Pons (tissue), 1 donor: ENCODE data around the gene TREX2.

Experiments
- DNase-seq: peaks from one replicate; pipeline ENCODE4 v3.0.0-alpha.2; 2016; ENCODE audit warnings: low spot score

Gene TREX2

DNA sequence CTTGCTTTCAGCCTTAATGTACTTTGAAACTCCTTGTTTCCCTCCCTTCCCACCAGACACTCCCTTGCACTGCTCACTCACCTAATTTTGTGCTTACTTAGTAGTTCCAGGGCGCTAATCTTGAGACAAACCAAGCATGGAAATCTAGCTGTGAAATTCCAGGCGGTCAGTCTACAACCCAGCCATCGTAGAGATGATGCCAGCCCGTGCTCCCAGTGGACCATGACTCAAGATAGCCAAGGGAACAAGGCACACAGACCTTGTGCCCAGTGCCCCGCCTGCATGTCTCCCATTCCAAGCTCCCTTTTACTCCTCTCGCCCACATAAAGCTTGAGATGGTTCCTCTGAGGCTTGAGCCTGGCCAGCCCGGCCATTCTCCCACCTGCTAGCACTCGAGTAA is 11.1 kb downstream of the TREX2 start:
- DNase-seq, result no peak

DNA sequence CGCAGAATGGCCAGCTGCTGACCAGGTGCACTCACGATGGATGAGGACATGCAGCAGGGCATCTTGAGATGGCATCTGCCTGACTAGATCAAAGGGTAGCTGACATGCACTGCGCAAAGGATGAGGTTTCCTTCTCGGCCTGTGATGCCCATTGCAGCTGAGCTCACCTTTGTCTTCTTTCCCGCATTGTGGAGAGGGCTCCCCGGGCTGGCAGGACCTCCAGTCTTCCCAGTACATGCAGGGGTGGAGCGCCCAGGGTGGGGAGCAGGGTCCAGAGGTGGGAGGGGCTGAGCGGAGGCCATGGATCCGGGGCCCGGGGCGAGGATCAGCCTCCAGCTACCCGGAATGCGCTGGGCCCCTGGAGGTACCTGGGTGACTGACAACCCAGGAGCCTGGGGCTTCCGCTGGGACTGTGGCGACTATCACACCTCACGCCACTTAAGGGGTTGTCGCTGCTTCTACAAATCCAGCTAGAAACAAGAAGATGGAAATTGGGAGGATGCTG is 12.0 kb downstream of the TREX2 start:
- no peak for DNase-seq

DNA sequence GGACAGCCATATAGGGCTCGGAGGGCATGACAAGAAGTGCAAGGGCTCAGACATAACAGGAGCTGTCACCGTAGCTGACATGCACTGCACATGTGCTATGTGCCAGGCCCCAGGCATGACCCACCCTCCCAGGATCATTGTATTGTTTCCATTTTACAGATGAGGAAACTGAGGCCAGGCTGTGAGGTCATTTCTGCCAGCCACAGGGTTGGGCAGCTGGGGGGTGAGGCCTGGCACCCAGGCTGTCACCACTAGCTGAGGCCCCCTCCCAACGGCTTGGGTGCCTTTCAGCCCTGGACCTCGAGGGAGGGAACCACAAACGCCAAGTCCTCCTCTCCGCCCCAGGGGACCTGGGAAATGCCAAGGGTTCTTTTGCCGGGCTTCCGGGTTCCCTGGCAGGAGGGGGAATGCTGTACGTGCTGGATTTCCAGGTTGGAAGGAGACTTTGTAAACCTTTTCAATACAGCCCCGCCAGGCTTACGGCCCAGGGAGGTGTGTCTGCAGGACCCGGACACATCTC is 12.6 kb downstream of the TREX2 start:
- DNase-seq, result no peak

DNA sequence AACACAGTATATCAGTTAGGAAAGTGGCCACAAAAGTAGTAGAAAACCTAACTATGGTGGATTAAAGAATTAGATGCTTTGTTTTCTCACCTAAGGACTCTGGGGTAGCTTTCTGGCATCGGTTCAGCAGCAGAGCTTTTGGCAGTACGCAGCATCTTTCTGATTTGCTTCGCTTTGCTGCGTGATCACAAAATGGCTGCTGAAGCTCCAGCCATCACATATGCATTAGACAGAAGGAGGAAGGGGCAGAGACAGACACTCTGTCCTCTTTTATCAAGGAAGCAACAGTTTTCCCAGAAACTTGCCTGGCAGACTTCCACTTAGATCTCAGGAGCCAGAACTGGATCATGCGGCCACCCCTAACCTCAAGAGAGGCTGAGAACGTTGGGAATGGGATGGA is 15.1 kb downstream of the TREX2 start:
- DNase-seq, result no peak

DNA sequence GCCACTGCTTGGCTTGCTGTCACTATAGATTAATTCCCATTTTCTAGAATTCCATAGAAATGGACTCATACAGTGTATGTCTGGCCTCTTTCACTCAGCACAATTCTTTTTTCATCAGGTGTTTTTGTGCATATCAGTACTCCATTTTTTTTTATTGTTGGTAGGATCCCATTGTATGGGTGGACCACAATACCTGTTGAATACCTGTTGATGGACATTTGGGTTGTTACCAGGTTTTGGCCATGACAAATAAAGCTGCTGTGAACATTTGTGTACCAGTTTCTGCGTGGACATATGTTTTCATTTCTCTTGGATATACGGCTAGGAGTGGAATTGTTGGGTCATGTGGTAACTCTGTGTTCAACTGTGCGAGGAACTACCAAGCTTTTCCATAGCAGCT is 19.7 kb downstream of the TREX2 start:
- no peak for DNase-seq

DNA sequence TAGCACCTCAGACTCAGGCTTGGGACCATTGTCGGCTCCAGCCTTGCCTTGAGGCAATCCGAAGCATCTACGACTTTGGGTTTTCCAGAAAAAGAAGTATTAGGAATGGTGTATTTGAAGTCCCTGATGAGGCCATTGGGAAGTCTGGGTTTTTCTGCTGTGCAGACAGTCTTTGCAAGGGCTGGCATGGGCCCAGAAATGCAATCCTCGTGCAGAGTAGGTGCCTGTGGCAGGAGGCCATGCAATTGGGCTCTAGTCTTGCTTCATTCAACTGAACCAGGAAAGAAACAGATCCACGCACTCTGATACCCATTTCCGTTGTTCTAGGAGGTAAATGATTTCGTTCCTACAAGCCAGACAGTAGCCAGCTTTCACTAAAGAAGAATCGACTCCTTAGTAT is 22.2 kb downstream of the TREX2 start:
- no peak for DNase-seq

DNA sequence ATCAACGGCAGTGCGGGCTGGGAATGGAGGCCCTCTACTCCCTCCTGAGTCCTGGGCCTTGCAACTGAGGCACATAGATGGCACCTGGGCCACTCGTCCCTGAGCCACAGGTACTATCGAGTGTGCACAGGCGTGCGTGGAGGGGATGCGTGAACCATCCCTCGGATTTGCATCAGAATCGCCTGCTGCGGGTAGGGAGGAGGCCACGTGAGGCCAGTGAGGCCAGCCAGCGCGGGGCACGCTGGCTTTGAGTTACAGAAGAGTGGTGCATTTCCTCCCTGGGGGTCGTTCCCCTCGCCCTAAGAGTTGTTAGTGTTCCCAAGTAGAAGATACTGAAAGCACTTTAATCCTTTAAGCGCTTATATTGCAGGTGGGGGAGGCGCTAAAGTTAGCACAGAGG is 24.0 kb downstream of the TREX2 start:
- no peak for DNase-seq

DNA sequence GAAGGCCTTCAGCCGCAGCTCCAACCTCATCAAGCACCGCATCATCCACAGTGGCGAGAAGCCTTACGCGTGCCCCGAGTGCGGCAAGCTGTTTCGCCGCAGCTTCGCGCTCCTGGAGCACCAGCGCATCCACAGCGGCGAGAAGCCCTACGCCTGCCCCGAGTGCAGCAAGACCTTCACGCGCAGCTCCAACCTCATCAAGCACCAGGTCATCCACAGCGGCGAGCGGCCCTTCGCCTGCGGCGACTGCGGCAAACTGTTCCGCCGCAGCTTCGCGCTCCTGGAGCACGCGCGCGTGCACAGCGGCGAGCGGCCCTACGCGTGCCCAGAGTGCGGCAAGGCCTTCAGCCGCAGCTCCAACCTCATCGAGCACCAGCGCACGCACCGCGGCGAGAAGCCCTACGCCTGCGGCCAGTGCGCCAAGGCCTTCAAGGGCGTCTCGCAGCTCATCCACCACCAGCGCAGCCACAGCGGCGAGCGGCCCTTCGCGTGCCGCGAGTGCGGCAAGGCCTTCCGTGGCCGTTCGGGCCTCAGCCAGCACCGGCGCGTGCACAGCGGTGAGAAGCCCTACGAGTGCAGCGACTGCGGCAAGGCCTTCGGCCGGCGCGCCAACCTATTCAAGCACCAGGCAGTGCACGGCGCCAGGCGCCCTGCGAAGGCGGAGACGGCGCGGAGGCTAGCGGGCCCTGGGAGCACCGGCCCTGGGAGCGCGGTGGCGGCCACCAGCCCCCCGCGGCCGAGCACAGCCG is 24.8 kb downstream of the TREX2 start:
- no peak for DNase-seq

DNA sequence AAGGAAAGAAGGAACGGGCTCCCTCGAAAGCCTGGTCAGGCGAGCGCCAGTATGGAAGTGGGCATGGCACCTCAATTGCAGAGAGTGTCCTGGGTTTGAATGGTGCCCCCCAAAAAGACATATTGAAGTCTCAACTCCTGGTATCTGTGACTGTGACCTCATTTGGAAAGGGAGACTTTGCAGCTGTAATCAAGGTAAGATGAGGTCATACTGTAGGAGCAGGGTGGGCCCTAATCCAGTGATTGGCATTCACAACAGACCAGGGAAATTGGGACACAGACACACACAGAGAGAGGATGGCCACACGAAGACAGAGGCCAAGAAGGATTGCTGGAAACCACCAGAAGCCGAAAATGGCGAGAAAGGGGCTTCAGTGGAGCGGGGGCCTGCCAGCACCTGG is 28.2 kb downstream of the TREX2 start:
- no peak for DNase-seq

DNA sequence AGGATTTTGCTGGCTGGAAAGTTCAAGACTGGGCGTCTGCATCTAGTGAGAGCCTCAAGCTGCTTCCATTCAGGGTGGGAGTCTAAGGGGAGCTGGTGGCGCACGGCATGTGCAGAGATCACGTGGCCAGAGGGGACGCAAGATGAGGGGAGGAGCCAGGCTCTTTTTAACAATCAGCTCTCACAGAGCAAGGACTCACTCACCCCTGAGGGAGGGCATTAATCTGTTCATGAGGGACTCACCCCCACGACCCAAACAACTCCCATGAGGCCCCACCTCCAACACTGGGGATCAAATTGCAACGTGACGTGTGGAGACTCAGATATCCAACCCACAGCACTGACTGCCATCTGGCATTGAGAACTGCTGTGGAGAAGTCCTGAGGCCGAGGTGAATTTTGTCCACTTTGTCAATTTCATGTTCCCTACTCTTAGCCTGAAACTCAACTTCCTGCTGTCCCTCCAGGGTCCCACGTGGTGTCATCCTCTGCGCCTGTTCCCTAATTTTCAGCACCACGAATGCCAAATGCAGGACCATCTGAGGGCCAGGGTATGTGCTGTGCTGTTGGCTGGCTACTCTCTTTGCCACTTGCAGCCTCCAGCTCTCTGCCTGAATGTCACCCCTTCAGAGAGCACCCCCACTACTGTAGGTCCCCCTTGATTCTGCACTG is 28.9 kb downstream of the TREX2 start:
- DNase-seq, result no peak

DNA sequence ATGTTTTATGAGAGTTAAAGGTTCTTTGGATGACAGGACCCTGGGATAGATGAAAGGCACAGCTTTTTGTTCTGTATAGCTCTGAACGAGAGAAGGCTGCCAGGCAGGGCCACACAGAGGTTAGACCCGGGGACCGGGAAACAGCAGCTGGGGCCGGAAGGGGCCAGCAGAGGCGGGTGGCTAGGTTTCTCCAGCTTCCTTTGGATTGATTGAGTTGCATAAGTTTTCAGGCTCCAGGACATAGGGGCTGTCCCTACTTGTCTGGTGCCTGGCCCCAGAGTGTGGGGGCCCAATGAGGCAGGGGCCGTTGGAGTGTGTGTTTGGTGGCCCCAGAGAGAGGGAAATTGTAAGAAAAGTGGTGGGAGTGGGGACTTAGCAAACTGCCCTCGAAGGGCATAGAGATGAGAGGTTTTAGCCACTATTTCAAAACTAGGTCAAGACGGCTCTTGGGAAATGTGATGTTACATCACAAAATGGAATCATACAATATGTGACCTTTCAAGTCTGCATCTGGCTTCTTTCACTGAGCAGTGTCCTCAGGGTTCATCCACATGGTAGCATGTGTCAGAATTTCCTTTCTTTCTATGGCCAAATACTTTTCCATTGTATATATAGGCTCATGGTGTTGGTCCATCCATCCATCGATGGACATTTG is 30.9 kb downstream of the TREX2 start:
- no peak for DNase-seq

DNA sequence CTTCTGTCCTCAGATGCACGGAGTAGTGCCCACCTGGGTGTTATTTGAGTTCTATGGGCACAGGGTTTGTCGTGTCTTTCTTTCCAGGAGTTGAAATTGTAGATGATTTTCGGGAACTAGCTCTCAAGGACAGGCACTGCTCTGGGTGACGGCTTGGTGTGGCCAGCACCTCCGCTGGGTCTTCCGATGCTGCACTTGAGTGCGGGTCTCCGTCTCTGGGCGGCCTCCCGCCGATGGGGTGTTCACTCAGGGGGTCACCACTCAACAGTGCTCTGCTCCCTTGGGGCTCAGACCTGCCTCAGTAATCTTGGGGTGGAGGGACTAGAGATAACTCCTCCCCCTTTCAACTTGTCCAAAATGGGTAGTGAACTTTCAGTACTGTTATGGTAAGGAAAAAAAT is 32.1 kb downstream of the TREX2 start:
- no peak for DNase-seq

DNA sequence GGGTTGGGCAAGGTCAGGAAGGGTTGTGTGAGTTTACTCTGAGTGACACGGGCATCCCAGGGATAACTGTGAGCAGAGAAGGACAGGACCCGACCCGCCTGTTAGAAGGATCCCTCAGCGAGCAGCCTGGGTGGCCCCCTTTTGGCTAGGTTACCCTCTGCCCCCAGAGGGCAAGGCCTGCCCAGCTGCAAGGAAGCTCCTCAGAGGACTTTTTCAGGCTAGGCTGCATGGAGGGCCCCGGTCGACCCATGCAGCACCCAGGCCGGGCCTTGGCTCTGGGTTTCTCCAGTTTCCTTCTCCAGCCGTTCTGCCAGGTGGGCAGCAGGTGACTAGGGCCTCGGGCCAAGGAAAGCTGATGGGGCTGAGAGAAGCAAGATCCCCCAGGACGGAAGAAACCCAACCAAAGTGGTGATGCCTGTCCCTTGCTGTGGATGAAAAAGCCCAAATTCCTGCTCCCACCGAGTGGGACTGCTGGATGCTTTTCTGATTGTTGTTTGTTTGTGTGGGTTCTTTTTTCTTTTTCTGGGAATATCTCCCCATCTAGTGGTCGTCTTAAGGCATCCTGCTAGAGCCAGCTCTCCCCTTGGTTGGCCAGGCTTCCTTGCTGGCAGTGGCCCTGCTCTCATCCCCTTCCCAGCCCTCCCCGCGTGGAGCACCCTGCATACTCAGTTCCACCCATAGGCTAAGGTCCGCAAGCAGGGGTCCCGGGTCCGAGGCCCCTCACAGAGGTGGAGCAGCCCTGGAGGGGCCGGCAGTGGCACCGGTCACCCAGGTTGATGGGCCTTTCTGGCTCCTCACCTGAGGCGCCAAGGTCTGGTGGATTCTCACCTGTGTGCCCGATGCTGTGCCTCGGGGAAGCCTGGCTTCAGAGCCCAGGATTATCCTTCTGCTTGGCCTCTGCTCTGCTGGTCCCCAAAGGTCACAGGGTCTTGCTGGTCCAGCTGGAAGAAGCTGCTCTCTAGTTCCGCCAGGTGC is 32.8 kb downstream of the TREX2 start:
- no peak for DNase-seq

DNA sequence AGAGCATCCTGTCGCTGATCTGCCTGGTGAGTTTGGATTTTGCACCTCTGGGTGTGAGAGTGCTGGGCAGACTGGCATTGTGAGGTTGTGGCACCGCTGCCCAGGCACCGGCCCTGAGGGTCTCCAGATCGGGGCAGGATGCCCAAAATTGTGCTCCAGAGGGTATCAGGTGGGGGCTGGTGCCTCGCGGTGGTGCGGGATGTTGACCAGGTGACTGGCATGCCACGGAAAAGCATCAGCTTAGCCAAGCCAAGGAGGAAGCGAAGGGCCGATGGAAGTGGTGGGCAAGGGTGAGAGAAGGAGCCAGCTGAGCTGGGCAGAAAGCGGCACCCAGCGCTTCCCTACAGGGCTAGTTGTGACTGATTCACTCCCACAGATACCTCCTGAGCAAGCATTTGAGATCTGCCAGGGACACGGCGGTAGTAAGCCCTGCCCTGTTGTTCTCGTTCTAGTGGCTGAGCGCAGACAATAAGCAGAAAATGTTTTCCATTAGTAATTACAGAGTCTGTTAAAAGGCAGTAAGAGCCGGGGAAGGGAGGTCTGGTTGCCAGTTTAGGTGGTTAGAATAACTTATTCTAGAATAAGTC is 33.8 kb downstream of the TREX2 start:
- no peak for DNase-seq

DNA sequence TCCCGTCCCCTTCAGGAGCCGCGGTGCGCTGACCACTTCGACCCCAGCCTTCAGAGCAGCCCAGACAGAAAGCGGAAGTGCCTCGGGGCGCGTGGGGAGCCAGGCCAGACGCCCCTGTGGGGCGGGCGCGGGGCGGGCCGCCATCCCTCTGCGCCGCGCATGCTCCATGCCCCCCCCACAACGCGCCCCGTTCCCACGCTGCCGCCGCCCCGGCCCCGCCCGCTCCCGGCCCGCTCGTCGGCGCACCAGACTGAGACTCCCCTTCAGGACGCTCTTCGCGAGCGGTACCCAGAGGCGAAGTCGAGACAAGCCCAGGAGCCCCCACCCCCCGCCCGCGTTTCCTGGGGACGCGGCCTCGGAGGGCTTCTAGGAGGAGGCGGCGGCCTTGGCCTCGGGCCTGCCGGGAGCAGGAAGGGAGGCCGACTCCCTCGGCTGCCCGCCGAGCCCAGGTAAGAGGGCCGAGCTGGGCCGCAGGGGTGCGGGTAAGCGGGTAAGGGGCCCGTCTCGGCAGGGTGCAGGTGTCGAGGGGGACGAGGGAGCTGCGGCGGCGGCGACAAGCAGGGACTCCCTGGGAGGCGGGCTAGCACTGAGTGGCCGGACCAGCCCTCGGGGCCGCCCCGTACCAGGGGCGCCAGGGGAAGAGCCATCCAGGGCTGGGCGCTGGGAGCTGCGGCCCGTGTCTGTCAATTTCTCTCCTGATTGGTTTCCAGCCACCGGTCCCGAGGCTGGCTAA is 34.4 kb downstream of the TREX2 start, which contains the start of gene ZFP92:
TSS of gene ZFP92 (plus strand) at position 218 of the 733 bp plus-strand sequence. CDS start 6,851 bp downstream, outside the sequence.
- no peak for DNase-seq

DNA sequence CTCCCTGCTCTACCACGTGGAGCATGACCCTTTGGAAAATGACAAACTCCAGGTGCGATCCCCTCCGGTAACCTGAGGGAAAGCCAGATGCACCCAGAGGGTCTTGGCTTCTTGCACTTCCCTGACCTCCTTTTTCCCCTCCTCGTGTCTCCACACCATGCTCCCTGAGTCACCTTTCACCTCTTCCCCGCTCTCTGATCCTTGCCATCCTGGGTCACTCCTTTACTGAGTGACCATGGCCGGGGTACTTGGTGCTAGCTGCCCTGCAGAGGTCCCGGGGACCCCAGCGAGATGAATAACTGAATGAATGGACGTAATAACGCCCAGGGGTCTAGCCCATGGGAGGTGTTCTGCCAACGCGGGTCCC is 35.0 kb downstream of the TREX2 start:
- no peak for DNase-seq

DNA sequence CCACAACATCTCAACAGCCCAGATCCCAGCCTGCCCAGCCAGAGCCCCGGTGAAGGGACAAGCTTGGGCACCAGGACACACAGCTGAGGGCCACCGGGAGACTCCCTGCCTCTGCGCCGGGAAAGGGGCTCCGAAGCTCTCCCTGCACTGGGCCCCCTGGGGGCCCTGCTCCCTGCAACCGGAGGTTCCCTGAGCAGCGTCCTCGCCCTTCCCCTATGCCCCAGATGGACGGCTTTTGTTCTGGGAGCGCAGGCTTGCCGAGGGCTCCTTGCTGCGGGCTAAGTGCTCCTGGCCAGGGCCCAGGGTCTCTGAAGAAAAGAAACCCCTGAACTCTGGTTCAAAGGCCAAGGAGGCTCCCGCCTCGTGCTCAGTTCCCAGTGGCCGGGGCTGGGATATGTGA is 35.5 kb downstream of the TREX2 start:
- DNase-seq, result no peak

DNA sequence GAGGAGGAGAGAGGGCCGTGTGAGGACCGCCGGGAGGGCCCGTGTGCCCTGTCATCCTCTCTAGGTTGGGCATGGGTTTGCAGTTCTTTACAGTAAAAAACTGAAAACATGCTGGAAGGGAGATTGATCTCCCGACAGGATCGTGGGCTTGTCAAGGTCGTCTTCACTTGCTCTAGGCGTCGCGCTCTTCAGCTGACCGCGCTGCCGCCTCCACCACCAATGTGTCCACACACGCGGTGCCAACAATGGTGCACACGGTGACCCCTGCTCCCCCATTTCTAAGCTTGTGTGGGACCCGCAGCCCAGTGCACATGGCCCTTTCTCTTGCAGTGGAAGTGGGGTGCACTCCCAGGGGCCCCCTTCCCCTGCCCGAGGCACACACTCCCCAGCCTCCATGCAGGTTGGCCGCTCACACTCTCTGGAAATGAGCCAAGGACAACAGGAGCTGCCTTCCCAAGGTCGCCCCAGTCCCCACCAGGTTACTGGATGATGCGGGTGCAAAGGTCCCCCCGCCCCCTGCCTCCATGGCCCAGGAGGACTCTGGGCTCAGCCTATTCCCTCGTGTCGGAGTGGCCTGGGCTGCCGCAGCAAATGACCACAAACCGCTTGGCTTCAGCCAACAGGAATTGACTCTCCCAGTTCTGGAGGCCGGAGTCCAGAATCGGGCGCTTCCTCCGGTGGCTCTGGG is 36.3 kb downstream of the TREX2 start:
- DNase-seq, result no peak

DNA sequence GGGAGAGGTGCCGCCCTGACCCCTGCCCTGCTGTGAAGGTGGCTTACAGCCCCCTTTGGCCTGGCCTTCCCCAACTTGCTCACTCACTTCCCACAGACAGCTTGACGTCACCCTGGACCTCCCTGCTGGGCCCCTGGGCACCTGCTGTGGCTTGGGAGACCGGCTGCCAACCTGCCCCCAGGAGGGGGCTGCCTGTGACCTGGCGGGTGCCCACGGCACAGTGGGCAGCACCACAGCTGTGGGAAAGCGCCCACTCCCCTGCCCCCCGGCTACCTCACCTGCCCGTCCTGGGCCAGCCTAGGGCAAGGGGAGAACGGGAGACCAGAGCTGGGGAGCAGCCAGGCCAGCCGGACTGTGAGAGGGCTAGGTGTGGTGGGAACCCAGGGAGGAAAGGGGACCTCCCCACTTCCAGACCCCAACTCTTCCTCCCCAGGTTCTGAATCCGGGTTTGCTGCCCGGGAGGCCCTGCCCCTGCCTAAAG is 36.9 kb downstream of the TREX2 start:
- DNase-seq, result no peak

DNA sequence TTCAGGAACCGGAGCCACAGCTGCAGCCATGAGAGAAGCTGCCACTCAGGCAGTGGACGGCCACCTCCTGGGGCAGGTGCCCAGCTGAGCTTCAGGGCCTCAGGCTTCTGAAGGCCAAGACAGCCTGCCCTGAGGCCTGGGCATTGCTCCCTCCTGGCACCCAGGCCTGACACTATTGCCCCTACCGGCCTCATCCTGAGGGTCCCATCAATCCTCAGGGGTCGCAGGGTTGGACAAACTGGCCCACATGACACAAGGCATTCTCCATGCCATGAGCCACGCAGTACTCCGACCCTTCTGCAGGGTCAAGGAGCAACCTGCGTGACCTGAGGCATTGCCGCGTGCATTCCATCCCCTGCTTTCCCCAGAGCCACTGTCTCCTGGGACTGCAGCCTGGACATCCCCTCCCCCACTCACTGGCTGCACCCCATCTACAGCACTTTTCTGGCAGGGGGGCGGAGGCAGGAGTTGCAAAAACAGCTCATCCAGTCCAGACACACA is 37.6 kb downstream of the TREX2 start:
- no peak for DNase-seq
